ENCODE results near the gene NBAS. TPM values are rescaled to one million over a fixed set of nuclear protein-coding genes. Genes with fewer than 3 reads are reported as not detected.

NBAS gene
- total RNA-seq, 1 experiment from 2014 or later, result 32.5 TPM

DNA sequence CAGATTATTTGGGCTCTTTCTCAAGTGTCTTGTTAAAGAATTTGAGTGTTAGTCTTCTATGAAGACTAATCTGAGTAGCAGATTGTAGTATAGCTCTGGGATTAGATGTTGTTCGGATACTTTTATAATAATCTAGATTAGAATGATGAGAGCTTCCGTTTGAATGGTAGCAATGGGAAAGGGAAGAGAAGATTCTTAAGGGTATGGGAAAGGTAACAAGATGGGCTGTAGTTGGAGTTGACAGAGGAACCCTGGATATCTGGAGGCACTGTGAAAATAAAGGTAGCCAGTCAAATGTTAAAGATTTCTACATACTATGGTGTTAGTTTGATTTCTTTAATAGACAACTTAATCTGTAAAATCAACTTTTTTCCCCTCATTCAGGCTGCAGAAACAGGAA is 35.2 kb upstream of the NBAS start:
- Histone ChIP-seq H3K9ac (ENCODE audit: extremely low read depth, insufficient read length, low read length) (no peak overlapping the region), H3K14ac (ENCODE audit: insufficient read depth, low read length) (no peak overlapping the region), H2BK20ac (ENCODE audit: low read depth, low read length, poor library complexity, severe bottlenecking) (no peak overlapping the region), H3K9me3 (ENCODE audit: control insufficient read depth, low read depth, low read length) (no peaks in the 10 kb centered on the region), H3K27ac (ENCODE audit: insufficient read length, low read depth, low read length) (no peak overlapping the region), H3K23me2 (ENCODE audit: insufficient read length, low read depth, low read length, poor library complexity, severe bottlenecking) (peaks cover 2% of the 10 kb centered on the region), H4K8ac (replicated peaks; ENCODE audit: insufficient read length, low read depth, low read length) (no peak overlapping the region), H3K4me1 (ENCODE audit: insufficient read depth, low read length) (no peaks in the 10 kb centered on the region), H3K79me2 (ENCODE audit: insufficient read depth, low read length) (peaks cover 6% of the 10 kb centered on the region; the same call in 1 of the 2 replicates), H2AFZ (ENCODE audit: low read length) (no peak overlapping the region), H3T11ph (ENCODE audit: low read length) (no peak overlapping the region), H2BK120ac (ENCODE audit: low read depth, low read length, poor library complexity, severe bottlenecking) (no peak overlapping the region), H2BK12ac (ENCODE audit: insufficient read length, low read depth, low read length) (no peak overlapping the region), H3K79me1 (ENCODE audit: insufficient read depth, low read depth, low read length, poor library complexity, severe bottlenecking) (no peaks in the 10 kb centered on the region), H4K91ac (ENCODE audit: insufficient read length, low read depth, low read length) (no peak overlapping the region), H2BK15ac (ENCODE audit: low read depth, low read length) (no peak overlapping the region), H4K5ac (ENCODE audit: insufficient read length, low read depth, low read length) (no peak overlapping the region), H2BK5ac (ENCODE audit: insufficient read length, low read length) (no peak overlapping the region), H3K4me2 (ENCODE audit: insufficient read depth, insufficient read length, low read length) (no peak overlapping the region), H3K56ac (ENCODE audit: insufficient read length, low read depth, low read length) (no peak overlapping the region), H4K20me1 (ENCODE audit: control insufficient read depth, insufficient read depth, insufficient read length) (no peaks in the 10 kb centered on the region), H2AK5ac (ENCODE audit: insufficient read length, low read length) (no peak overlapping the region), H3K23ac (ENCODE audit: insufficient read length, low read depth, low read length) (no peak overlapping the region), H3K18ac (ENCODE audit: insufficient read length, low read depth, low read length) (no peak overlapping the region), H3K4ac (ENCODE audit: low read depth, low read length) (no peak overlapping the region), H3K27me3 (ENCODE audit: insufficient read depth, low read length) (no peaks in the 10 kb centered on the region)
- WGBS (ENCODE audit: extremely low coverage, insufficient read length, low lambda C conversion rate), result no CpG with 5 or more reads among the region's 2 CpGs
- no peaks in the 10 kb centered on the region for H3K9me3 Mint-ChIP-seq
- peaks cover 29 to 58% (median 55%) of the 10 kb centered on the region in 3 experiments for H3K36me3 Mint-ChIP-seq (ENCODE audit: insufficient read depth in 1 of 3, low read depth in 3 of 3)
- TF ChIP-seq, protein P1, sequence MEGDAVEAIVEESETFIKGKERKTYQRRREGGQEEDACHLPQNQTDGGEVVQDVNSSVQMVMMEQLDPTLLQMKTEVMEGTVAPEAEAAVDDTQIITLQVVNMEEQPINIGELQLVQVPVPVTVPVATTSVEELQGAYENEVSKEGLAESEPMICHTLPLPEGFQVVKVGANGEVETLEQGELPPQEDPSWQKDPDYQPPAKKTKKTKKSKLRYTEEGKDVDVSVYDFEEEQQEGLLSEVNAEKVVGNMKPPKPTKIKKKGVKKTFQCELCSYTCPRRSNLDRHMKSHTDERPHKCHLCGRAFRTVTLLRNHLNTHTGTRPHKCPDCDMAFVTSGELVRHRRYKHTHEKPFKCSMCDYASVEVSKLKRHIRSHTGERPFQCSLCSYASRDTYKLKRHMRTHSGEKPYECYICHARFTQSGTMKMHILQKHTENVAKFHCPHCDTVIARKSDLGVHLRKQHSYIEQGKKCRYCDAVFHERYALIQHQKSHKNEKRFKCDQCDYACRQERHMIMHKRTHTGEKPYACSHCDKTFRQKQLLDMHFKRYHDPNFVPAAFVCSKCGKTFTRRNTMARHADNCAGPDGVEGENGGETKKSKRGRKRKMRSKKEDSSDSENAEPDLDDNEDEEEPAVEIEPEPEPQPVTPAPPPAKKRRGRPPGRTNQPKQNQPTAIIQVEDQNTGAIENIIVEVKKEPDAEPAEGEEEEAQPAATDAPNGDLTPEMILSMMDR (conservative IDR thresholded peaks at IDR 0.05), result no peak
- no peaks in the 10 kb centered on the region for H3K27me3 Mint-ChIP-seq (ENCODE audit: low read depth)
- no peak overlapping the region for H3K27ac Mint-ChIP-seq
- no peak for DNase-seq
- peaks cover 9 to 12% of the 10 kb centered on the region in 2 experiments for H3K4me1 Mint-ChIP-seq
- H3K4me3 Mint-ChIP-seq, result no peak overlapping the region
